Aorta (tissue), 5 donors: ENCODE data around the gene GFPT1. TPM values are rescaled to one million over a fixed set of nuclear protein-coding genes. Genes with fewer than 3 reads are reported as not detected.

ENCODE experiments used
- ATAC-seq: fragments of 200-7000 bp; cut with Tn5 transposase; one replicate; pipeline ENCODE4 v1.9.1; 2022; ENCODE audit warnings: moderate library complexity; ENCODE audit not compliant: low FRiP score
- DNase-seq, 2 donors: peaks; one replicate each; pipeline ENCODE4 v3.0.0-alpha.2; 2020
- H3K27ac ChIP-seq, 2 donors: one replicate each; pipeline ENCODE4 v1.5.1; 2013; ENCODE audit warnings: low read length in 2 of 2, mild to moderate bottlenecking in 2 of 2, moderate library complexity in 2 of 2, control low read depth in 1 of 2, inconsistent platforms in 1 of 2, low read depth in 1 of 2
- H3K27me3 ChIP-seq, 2 donors: one replicate each; pipeline ENCODE4 v1.6.1; 2013; ENCODE audit warnings: control low read depth in 1 of 2, low read length in 1 of 2, mild to moderate bottlenecking in 1 of 2, moderate library complexity in 1 of 2; ENCODE audit not compliant: insufficient read depth in 2 of 2, control insufficient read depth in 1 of 2
- H3K36me3 ChIP-seq, 2 donors: one replicate each; pipeline ENCODE4 v1.6.1; 2013; ENCODE audit warnings: control low read depth in 1 of 2, low read length in 1 of 2, mild to moderate bottlenecking in 1 of 2; ENCODE audit not compliant: insufficient read depth in 2 of 2, control insufficient read depth in 1 of 2
- H3K4me1 ChIP-seq, 2 donors: one replicate each; pipeline ENCODE4 v1.6.1; 2013; ENCODE audit warnings: low read length in 2 of 2, control low read depth in 1 of 2, mild to moderate bottlenecking in 1 of 2, moderate library complexity in 1 of 2; ENCODE audit not compliant: insufficient read depth in 2 of 2, control insufficient read depth in 1 of 2
- H3K4me3 ChIP-seq, 2 donors: one replicate each; pipeline ENCODE4 v1.5.1; 2013; ENCODE audit warnings: low read length in 2 of 2, control low read depth in 1 of 2, mild to moderate bottlenecking in 1 of 2
- H3K9me3 ChIP-seq: one replicate; pipeline ENCODE4 v1.6.1; 2013; ENCODE audit warnings: mild to moderate bottlenecking, low read length; ENCODE audit not compliant: control insufficient read depth
- WGBS, 2 donors: extraction: QIAGEN DNeasy Blood & Tissue Kit; methylation state at CpG; one replicate each; pipeline ENCODE4 v1.1.7; 2013; 5-methylcytosine and 5-hydroxymethylcytosine counted together
- intact Hi-C, 2 donors: fragments of 100-400 bp; cut with DNase I; formaldehyde crosslinking; loops; one replicate each; pipeline versions ENCODE4 v1.14.2 to v1.15.0; 2022
- polyA plus RNA-seq, 2 donors: library from polyadenylated mRNA; stranded (reverse); fragments of 200-250 nt; gene quantifications; one replicate each; pipeline ENCODE4 v1.2.3, GENCODE V29; 2013
- total RNA-seq, 2 donors: library from RNA; stranded (reverse); fragmentation: NEBNext Ultra II Directional; extraction: Animal tissue kit (Norgen Biotek cat#: 25700); gene quantifications; one replicate each; pipeline ENCODE4 v1.2.1, GENCODE V29; 2021
- donor health status: healthy with polysubstance abuse.
- donor health status: Bipolar disorder and iron deficiency.
- donor health status: DM: no; HTN: no; CAD: no.
- donor health status: DM: no; HTN: no; CAD: no.
- donor health status: DM: yes; HTN: yes; CAD: no.

The GFPT1 gene
- total and polyA plus RNA-seq, 4 donors: 14.8 to 95.9 (median 41.6) TPM

DNA sequence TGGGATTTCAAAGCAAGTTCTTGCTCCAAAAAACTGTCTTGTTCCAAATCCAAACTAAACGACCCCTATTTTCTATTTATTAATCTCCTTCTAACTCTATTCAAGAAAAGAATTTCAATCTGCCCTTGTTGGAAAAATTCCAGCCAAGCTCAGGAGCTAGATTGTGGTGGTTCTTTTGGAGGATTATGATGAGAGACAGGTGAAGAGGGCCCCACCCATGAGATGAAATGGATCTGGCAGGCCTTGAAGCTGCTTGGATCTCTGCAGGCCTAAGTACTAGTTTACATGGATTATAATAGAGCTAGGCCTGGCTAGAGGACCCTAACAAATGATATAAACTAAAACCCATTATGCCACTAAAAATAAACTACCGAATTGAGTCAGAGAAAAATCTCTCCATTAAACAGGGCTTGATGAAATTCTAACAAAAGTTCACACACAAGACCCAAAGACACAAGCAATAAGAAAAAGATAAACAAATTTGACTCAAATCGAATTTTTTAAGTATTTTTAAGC, 101.6 kb downstream of the GFPT1 start:
- ATAC-seq: no peak
- no peak overlapping the region for H3K4me3 ChIP-seq
- H3K27ac ChIP-seq: no peak overlapping the region
- no peaks in the 10 kb centered on the region for H3K27me3 ChIP-seq
- no peak for DNase-seq
- no peaks in the 10 kb centered on the region for H3K4me1 ChIP-seq
- no peaks in the 10 kb centered on the region for H3K36me3 ChIP-seq
- intact Hi-C loops: no loop called here
- 17 to 22% methylated on average over 3 of the region's 3 CpGs for WGBS, 2 donors
- H3K9me3 ChIP-seq: no peaks in the 10 kb centered on the region

DNA sequence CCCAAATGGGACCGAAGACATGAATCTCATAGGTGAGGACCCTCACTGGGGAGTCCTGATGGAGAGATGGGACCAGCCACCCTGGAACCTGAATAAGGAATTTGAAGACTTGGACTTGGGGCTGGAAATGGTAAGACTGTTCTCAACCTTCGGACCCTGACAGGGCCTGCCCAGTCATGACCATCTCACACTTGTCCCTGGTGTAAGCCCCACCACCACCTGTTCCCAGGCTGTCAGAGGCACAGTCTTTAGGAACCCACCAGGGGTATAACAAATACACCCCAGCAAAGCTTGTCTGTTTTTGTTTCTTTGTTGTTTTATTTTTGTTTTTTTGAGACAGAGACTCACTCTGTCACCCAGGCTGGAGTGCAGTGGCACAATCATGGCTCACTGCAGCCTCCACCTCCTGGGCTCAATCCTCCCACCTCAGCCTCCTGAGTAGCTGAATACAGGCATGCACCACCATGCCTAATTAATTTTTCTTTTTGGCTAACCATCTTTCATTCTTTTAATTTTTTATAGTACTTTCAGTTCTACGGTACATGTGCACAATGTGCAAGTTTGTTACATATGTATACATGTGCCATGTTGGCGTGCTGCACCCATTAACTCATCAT, 106.1 kb downstream of the GFPT1 start:
- Histone ChIP-seq H3K4me1 (no peaks in the 10 kb centered on the region), H3K9me3 (no peaks in the 10 kb centered on the region), H3K27ac (no peak overlapping the region), H3K36me3 (no peaks in the 10 kb centered on the region), H3K27me3 (no peaks in the 10 kb centered on the region), H3K4me3 (no peak overlapping the region)
- no peak for DNase-seq
- ATAC-seq: no peak
- intact Hi-C loops: no loop called here
- 94 to 98% methylated on average over 4 of the region's 4 CpGs for WGBS, 2 donors

DNA sequence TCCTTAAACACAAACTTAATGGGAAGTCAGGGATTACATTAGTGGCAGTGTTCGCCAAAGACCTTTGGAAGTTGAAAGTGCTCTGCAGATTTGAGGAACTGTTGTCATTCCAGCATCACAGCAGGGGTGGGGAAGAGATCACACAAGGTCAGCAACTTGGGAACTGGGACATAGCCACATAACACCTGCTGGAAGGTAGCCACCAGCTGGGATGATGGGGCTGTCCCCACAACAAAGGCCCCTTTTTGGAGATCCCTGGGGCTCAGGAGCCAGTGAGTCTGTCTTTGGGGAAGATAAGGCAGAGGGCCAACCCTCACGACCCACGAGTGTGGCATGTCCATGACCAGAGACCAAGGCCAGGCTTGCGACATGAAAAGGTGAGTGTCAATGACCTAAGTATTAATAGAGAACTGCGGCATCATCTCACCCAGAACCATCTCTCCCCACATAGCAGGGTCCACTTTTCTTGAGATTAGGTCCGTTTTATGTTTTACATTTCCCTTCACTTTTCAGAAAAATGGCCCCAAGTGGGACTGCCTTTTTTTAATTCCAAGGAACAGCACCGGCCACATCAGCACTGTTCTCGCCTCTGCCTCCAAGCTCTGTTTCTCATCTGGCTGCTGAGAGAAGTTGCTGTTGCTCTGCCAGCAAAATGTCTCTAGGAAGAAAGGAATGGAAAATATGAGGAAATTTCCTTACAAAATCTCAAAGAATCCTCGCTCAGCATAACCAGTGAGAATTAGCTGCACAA, 106.9 kb downstream of the GFPT1 start:
- DNase-seq (no peak), ATAC-seq (no peak)
- intact Hi-C loops: no loop called here
- H3K36me3 ChIP-seq: no peaks in the 10 kb centered on the region
- H3K9me3 ChIP-seq: no peaks in the 10 kb centered on the region
- no peaks in the 10 kb centered on the region for H3K27me3 ChIP-seq
- H3K4me1 ChIP-seq: no peaks in the 10 kb centered on the region
- 71 to 75% methylated on average over 9 of the region's 9 CpGs for WGBS, 2 donors
- no peak overlapping the region for H3K4me3 ChIP-seq
- no peak overlapping the region for H3K27ac ChIP-seq

DNA sequence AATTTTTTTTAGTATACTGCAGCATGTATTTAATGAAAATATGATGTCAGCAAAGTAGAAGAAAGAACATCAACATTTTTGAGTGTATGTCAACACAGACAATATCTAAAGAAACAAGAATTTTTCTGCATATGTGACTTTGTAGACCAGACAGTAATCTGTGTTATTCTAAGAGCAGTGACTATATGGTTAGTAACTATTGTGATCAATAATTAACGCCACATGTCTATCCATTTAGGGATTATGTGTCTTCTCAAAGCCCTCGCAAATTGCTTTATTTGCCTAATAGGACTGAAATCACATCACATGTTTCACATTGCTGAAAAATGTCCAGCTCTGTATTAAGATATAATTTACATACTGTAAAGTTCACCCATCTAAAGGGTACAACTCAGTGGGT, 107.8 kb downstream of the GFPT1 start:
- no peak for DNase-seq
- Histone ChIP-seq H3K9me3 (no peaks in the 10 kb centered on the region), H3K27me3 (no peaks in the 10 kb centered on the region), H3K4me3 (no peak overlapping the region), H3K36me3 (no peaks in the 10 kb centered on the region), H3K27ac (no peak overlapping the region), H3K4me1 (no peaks in the 10 kb centered on the region)
- 92 to 95% methylated on average over 2 of the region's 2 CpGs for WGBS, 2 donors
- intact Hi-C loops: no loop called here
- no peak for ATAC-seq

DNA sequence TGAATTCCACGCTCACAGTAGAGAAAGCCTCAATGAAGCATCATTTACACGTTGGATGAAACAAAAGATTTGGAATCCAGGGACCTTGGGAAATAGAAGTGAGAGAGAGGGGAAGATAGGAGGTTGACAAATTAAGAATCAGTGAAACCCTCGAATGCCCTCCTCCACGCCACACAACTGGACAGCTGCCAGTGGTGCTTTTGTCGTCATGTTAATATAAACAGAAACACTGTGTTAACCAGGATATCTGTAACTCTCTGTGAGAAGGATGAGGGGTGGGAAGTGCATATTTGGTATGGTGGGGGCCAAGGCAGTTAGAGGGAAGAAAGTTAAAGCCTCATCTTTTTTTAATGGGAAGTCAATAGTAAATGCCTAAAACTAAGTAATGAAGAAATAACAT, 108.7 kb downstream of the GFPT1 start:
- 61 to 68% methylated on average over 5 of the region's 5 CpGs for WGBS, 2 donors
- Histone ChIP-seq H3K36me3 (no peaks in the 10 kb centered on the region), H3K9me3 (no peaks in the 10 kb centered on the region), H3K4me1 (no peaks in the 10 kb centered on the region), H3K4me3 (no peak overlapping the region), H3K27me3 (no peaks in the 10 kb centered on the region), H3K27ac (no peak overlapping the region)
- DNase-seq (no peak), ATAC-seq (no peak)
- intact Hi-C loops: no loop called here

DNA sequence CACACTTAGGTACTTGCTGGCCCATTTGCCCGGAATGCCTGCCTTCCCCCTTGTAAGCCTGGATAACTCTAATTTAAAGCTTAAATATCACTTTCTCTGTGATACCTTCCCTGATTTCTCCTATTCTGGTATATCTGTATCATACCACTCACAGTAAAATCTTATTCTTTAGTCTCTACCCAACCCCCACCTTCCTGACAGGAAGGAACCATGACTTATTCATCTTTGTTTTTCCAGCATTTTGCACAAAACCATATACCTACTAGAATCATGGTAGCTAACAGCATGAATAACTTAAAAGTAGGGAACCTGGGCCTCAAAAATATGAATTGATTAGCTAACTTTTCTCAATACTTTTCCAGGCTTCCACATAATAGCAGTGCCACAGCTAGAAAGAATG, 111.5 kb downstream of the GFPT1 start:
- H3K9me3 ChIP-seq: no peaks in the 10 kb centered on the region
- no peaks in the 10 kb centered on the region for H3K27me3 ChIP-seq
- no peak for ATAC-seq
- intact Hi-C loops: no loop called here
- no peak overlapping the region for H3K4me3 ChIP-seq
- H3K36me3 ChIP-seq: no peaks in the 10 kb centered on the region
- no peak overlapping the region for H3K27ac ChIP-seq
- DNase-seq: no peak
- H3K4me1 ChIP-seq: peaks cover 0 to 3% of the 10 kb centered on the region in 2 donors
- WGBS, 2 donors: 96% methylated on average over 1 of the region's 1 CpG

DNA sequence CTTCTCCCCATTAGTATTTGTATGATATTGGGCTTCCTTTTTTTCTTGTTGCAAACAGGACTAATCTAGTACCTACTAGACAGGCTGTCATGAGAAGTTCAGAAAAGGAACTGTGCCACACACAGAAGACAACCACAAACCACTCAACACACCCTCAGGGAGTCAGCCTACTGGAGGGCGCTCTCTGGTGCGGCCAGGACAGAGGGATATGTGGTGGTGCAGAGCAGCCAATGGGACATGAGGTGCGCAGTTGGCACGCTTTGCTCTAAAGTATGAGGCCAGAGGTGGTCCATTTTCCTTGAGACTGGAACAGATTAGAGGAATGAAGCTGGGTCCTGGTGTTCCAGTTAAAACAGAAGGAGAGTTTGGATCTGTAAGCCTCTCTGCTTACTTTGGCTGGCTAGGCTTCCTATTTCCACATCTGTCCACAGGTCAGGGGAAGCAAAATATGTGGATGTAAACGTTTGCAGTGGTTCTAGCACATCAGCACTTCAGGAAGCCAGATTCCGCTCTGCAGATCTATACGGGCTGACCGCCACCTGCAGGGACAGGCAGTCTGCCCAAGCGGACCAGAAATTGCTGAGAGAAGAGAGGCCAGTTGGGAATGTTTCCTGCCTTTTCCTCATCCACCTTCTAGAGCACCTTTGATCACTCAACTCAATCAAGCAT, 114.1 kb downstream of the GFPT1 start:
- 70 to 71% methylated on average over 9 of the region's 9 CpGs for WGBS, 2 donors
- Histone ChIP-seq H3K36me3 (no peaks in the 10 kb centered on the region), H3K27me3 (no peaks in the 10 kb centered on the region), H3K4me3 (no peak overlapping the region), H3K9me3 (no peaks in the 10 kb centered on the region), H3K27ac (no peak overlapping the region), H3K4me1 (peaks cover 0 to 3% of the 10 kb centered on the region in 2 donors)
- intact Hi-C loops: no loop called here
- DNase-seq: peak in 1 of 2 donors; percentile 66
- ATAC-seq: peak; percentile 38

DNA sequence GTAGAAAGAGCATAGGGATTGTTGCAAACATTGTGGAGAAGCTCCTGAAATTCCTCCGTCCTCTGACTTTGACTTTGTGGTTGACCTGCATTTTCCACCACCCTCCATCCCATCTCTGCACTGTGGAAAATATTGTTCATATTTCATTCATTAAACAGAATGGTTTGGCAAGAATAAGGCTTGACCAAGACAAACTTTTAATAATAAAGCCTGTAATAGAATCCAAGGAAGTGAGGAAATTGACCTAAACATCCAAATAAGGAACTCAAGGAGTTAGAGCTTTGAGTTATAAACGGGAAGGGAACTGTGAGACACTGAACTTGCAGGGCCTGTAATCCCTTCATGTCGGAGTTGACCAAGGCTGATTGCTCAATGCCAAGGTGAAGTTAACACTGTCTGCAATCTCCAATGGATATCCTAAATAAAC, 115.2 kb downstream of the GFPT1 start:
- H3K4me1 ChIP-seq: peaks cover 0 to 3% of the 10 kb centered on the region in 2 donors
- H3K9me3 ChIP-seq: no peaks in the 10 kb centered on the region
- H3K27ac ChIP-seq: peak overlapping the region in 1 of 2 donors; percentile 62
- intact Hi-C loops: no loop called here
- H3K4me3 ChIP-seq: no peak overlapping the region
- DNase-seq: no peak
- ATAC-seq: peak; percentile 57
- H3K27me3 ChIP-seq: no peaks in the 10 kb centered on the region
- no peaks in the 10 kb centered on the region for H3K36me3 ChIP-seq
- WGBS, 2 donors: 2 to 6% methylated on average over 3 of the region's 3 CpGs
